Measurements from ENCODE around the gene NLRP10. TPM values are rescaled to one million over a fixed set of nuclear protein-coding genes. Genes with fewer than 3 reads are reported as not detected.
"Not testable (repeated sequence)": the region's sequence is repeated elsewhere in the genome, so short reads cannot be mapped to it uniquely, and the experiment has no call there.

NLRP10 gene
- total RNA-seq, 2 donors from 2014 or later, result 0.15 TPM; not detected in 1

DNA sequence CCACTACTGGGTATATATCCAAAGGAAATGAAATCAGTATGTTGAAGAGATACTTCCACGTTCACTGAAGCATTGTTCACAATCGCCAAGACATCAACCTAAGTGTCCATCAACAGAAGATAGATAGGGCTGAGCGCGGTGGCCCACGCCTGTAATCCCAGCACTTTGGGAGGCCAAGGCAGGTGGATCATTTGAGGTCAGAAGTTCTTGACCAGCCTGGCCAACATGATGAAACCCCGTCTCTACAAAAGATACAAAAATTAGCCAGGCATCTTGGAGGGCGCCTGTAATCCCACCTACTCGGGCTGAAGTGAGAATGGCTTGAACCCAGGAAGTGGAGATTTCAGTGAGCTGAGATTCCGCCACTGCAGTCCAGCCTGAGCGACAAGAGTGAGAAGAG, 34.5 kb upstream of the NLRP10 start:
- WGBS, 2 experiments (ENCODE audit: insufficient coverage in 1 of 2, insufficient read length in 1 of 2), result 89 to 93% methylated on average over 8 to 10 of the region's 10 CpGs

DNA sequence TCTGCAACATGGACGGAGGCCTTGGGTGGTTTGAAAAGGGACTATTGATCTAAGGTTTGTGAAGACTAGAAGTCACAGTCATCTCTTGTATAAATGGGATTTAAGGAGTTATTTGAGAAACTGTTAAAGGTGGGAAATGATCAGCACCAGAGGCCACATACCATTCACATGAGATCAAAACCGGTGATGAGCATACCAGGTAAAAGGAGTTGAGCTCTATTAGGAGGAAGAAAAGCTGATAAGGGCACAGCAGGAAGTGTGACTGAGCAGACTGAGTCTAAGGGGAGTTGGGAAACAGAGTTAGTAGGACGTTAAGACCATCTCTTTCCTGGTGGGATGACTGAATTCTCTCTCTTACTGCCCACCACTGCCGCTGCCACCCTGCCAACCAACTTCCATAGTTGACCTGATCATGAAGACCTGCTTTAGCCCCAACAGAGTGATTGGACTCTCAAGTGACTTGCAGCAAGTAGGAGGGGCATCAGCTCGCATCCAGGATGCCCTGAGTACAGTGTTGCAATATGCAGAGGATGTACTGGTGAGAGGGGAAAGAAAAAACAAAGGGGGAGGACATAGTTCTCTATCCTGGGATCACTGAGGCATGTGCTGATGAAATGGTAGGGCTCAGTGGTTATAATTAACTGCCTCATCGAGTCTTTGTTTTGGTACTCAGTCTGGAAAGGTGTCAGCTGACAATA, 29.5 kb upstream of the NLRP10 start:
- Mint-ChIP-seq H3K4me3 (no peak overlapping the region), H3K27ac (peak overlapping the region; percentile 90), H3K4me1 (peaks cover 9% of the 10 kb centered on the region), H3K36me3 (ENCODE audit: low read depth) (peaks cover 79% of the 10 kb centered on the region), H3K27me3 (ENCODE audit: insufficient read depth) (no peaks in the 10 kb centered on the region), H3K9me3 (no peaks in the 10 kb centered on the region)
- H3K36me3 ChIP-seq (ENCODE audit: control insufficient read depth, insufficient read depth, low read length), result peaks cover 93% of the 10 kb centered on the region
- DNase-seq, result peak; percentile 46
- no peak overlapping the region for H3K27ac ChIP-seq (ENCODE audit: low read depth, low read length)
- no peak overlapping the region for H3K9ac ChIP-seq (ENCODE audit: extremely low read depth, low read length, poor library complexity, severe bottlenecking)
- H3K9me3 ChIP-seq (ENCODE audit: control insufficient read depth, low read length), result no peaks in the 10 kb centered on the region
- TF ChIP-seq, protein P1, sequence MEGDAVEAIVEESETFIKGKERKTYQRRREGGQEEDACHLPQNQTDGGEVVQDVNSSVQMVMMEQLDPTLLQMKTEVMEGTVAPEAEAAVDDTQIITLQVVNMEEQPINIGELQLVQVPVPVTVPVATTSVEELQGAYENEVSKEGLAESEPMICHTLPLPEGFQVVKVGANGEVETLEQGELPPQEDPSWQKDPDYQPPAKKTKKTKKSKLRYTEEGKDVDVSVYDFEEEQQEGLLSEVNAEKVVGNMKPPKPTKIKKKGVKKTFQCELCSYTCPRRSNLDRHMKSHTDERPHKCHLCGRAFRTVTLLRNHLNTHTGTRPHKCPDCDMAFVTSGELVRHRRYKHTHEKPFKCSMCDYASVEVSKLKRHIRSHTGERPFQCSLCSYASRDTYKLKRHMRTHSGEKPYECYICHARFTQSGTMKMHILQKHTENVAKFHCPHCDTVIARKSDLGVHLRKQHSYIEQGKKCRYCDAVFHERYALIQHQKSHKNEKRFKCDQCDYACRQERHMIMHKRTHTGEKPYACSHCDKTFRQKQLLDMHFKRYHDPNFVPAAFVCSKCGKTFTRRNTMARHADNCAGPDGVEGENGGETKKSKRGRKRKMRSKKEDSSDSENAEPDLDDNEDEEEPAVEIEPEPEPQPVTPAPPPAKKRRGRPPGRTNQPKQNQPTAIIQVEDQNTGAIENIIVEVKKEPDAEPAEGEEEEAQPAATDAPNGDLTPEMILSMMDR (conservative IDR thresholded peaks at IDR 0.05), result no peak
- H3K4me1 ChIP-seq (ENCODE audit: control insufficient read depth, insufficient read depth, low read length), result peaks cover 8% of the 10 kb centered on the region
- H3K4me3 ChIP-seq (ENCODE audit: low read length), result no peak overlapping the region
- WGBS, 2 experiments (ENCODE audit: insufficient coverage in 1 of 2, insufficient read length in 1 of 2), result 82 to 84% methylated on average over 4 to 6 of the region's 6 CpGs
- H3K27me3 ChIP-seq (ENCODE audit: control insufficient read depth, insufficient read depth, low read length, poor library complexity, severe bottlenecking), result no peaks in the 10 kb centered on the region

More for the DNA sequence above, 34.5 kb upstream of the NLRP10 start:
- Histone ChIP-seq H3K4me1 (ENCODE audit: control insufficient read depth, insufficient read depth, low read length) (no peaks in the 10 kb centered on the region), H3K36me3 (ENCODE audit: control insufficient read depth, insufficient read depth, low read length) (peaks cover 53% of the 10 kb centered on the region), H3K27ac (ENCODE audit: low read depth, low read length) (no peak overlapping the region), H3K4me3 (ENCODE audit: low read length) (no peak overlapping the region), H3K9ac (ENCODE audit: extremely low read depth, low read length, poor library complexity, severe bottlenecking) (no peak overlapping the region), H3K27me3 (ENCODE audit: control insufficient read depth, insufficient read depth, low read length, poor library complexity, severe bottlenecking) (no peaks in the 10 kb centered on the region), H3K9me3 (ENCODE audit: control insufficient read depth, low read length) (no peaks in the 10 kb centered on the region)
- H3K4me3 Mint-ChIP-seq, result no peak overlapping the region
- H3K27me3 Mint-ChIP-seq (ENCODE audit: insufficient read depth), result peaks cover 1% of the 10 kb centered on the region
- peaks cover 47% of the 10 kb centered on the region for H3K36me3 Mint-ChIP-seq (ENCODE audit: low read depth)
- no peaks in the 10 kb centered on the region for H3K9me3 Mint-ChIP-seq
- TF ChIP-seq, protein P1 (conservative IDR thresholded peaks at IDR 0.05), result no peak
- H3K27ac Mint-ChIP-seq, result no peak overlapping the region
- peaks cover 1% of the 10 kb centered on the region for H3K4me1 Mint-ChIP-seq
- DNase-seq, result no peak

DNA sequence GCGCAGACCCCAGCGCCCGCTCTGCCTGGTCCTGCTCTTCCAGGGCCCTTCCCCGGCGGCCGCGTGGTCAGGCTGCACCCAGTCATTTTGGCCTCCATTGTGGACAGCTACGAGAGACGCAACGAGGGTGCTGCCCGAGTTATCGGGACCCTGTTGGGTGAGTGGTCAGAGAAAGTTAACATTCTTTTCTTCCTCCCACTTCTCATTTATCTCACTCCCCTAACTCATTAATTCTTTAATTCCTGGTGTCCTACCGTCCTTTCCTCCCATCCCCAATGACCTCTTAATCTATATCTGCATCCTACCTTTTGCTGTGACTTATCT, 22.3 kb upstream of the NLRP10 start:
- peaks cover 32% of the 10 kb centered on the region for H3K4me1 Mint-ChIP-seq
- WGBS, 2 experiments (ENCODE audit: insufficient coverage in 1 of 2, insufficient read length in 1 of 2), result 0 to 3% methylated on average over 3 to 5 of the region's 13 CpGs
- not testable (repeated sequence) for H3K27ac ChIP-seq (ENCODE audit: low read depth, low read length)

More for the DNA sequence above, 22.3 kb upstream of the NLRP10 start:
- Mint-ChIP-seq H3K27ac (peak overlapping the region; percentile 85), H3K36me3 (ENCODE audit: low read depth) (peaks cover 17% of the 10 kb centered on the region), H3K4me3 (peak overlapping the region; percentile 81)
- Histone ChIP-seq H3K4me3 (ENCODE audit: low read length) (peak overlapping the region; percentile 96), H3K9ac (ENCODE audit: extremely low read depth, low read length, poor library complexity, severe bottlenecking) (peak overlapping the region; percentile 68), H3K36me3 (ENCODE audit: control insufficient read depth, insufficient read depth, low read length) (peaks cover 38% of the 10 kb centered on the region)
- H3K27me3 Mint-ChIP-seq (ENCODE audit: insufficient read depth); H3K4me1 ChIP-seq (ENCODE audit: control insufficient read depth, insufficient read depth, low read length); H3K9me3 Mint-ChIP-seq; H3K27me3 ChIP-seq (ENCODE audit: control insufficient read depth, insufficient read depth, low read length, poor library complexity, severe bottlenecking); DNase-seq; H3K9me3 ChIP-seq (ENCODE audit: control insufficient read depth, low read length): not testable (repeated sequence)

Data from endodermal cell (in vitro differentiated cells).